Trophoblast cell (in vitro differentiated cells and primary cell): ENCODE results near the gene ASAP3.
"Not testable (repeated sequence)": the region's sequence is repeated elsewhere in the genome, so short reads cannot be mapped to it uniquely, and the experiment has no call there.

ENCODE experiments used
- DNase-seq, 2 donors: peaks; one replicate each; pipeline ENCODE4 v3.0.0-alpha.2; 2016
- H2AFZ ChIP-seq: 2 replicates; pipeline ENCODE4 v1.6.1; 2013; ENCODE audit warnings: low read length, moderate library complexity, mild to moderate bottlenecking; ENCODE audit not compliant: insufficient read depth, poor library complexity
- H2AK5ac ChIP-seq: 2 replicates; pipeline ENCODE4 v1.6.1; 2013; ENCODE audit warnings: mild to moderate bottlenecking, low read length
- H2BK120ac ChIP-seq: 2 replicates; pipeline ENCODE4 v1.6.1; 2013; ENCODE audit warnings: low read length, mild to moderate bottlenecking, moderate library complexity; ENCODE audit not compliant: insufficient read depth, poor library complexity
- H2BK12ac ChIP-seq: 2 replicates; pipeline ENCODE4 v1.6.1; 2013; ENCODE audit warnings: mild to moderate bottlenecking, low read length, moderate library complexity
- H2BK5ac ChIP-seq: 2 replicates; pipeline ENCODE4 v1.6.1; 2013; ENCODE audit warnings: low read length, low read depth, moderate library complexity, mild to moderate bottlenecking; ENCODE audit not compliant: poor library complexity
- H3K14ac ChIP-seq: 2 replicates; pipeline ENCODE4 v1.6.1; 2013; ENCODE audit warnings: mild to moderate bottlenecking, low read length
- H3K18ac ChIP-seq: 2 replicates; pipeline ENCODE4 v1.6.1; 2013; ENCODE audit warnings: mild to moderate bottlenecking, low read length
- H3K23ac ChIP-seq: 2 replicates; pipeline ENCODE4 v1.6.1; 2013; ENCODE audit warnings: low read length
- H3K27ac ChIP-seq: 2 replicates; pipeline ENCODE4 v1.5.1; 2013; ENCODE audit warnings: low read depth, mild to moderate bottlenecking, inconsistent platforms, low read length, moderate library complexity
- H3K27me3 ChIP-seq: 2 replicates; pipeline ENCODE4 v1.6.1; 2013; ENCODE audit warnings: inconsistent platforms, mild to moderate bottlenecking, low read length, moderate library complexity; ENCODE audit not compliant: insufficient read depth
- H3K36me3 ChIP-seq, 2 experiments: 1 replicate in 1 of 2; 2 replicates in 1 of 2; pipeline ENCODE4 v1.6.1; 2013; ENCODE audit warnings: low read length in 2 of 2, mild to moderate bottlenecking in 2 of 2, moderate library complexity in 1 of 2; ENCODE audit not compliant: insufficient read depth in 2 of 2, control insufficient read depth in 1 of 2
- H3K4ac ChIP-seq: 2 replicates; pipeline ENCODE4 v1.6.1; 2013; ENCODE audit warnings: low read depth, mild to moderate bottlenecking, low read length, moderate library complexity
- H3K4me1 ChIP-seq, 2 experiments: 1 replicate in 1 of 2; 2 replicates in 1 of 2; pipeline ENCODE4 v1.6.1; 2013; ENCODE audit warnings: low read length in 2 of 2, mild to moderate bottlenecking in 2 of 2, moderate library complexity in 1 of 2; ENCODE audit not compliant: insufficient read depth in 2 of 2, control insufficient read depth in 1 of 2
- H3K4me2 ChIP-seq: 2 replicates; pipeline ENCODE4 v1.6.1; 2013; ENCODE audit warnings: inconsistent platforms, mild to moderate bottlenecking, low read length, moderate library complexity
- H3K4me3 ChIP-seq: 2 replicates; pipeline ENCODE4 v1.5.1; 2013; ENCODE audit warnings: mild to moderate bottlenecking, low read depth, low read length, inconsistent platforms
- H3K79me1 ChIP-seq: one replicate; pipeline ENCODE4 v1.6.1; 2013; ENCODE audit warnings: low read length
- H3K79me2 ChIP-seq: 2 replicates; pipeline ENCODE4 v1.6.1; 2013; ENCODE audit warnings: low read length, mild to moderate bottlenecking; ENCODE audit not compliant: control insufficient read depth, insufficient read depth, poor library complexity
- H3K9ac ChIP-seq: 2 replicates; pipeline ENCODE4 v1.6.1; 2013; ENCODE audit warnings: mild to moderate bottlenecking, low read length
- H3K9me3 ChIP-seq: 2 replicates; pipeline ENCODE4 v1.6.1; 2013; ENCODE audit warnings: low read depth, mild to moderate bottlenecking, control low read depth, inconsistent platforms, low read length; ENCODE audit not compliant: insufficient read depth
- H4K12ac ChIP-seq: 2 replicates; pipeline ENCODE4 v1.6.1; 2013; ENCODE audit warnings: low read depth, mild to moderate bottlenecking, low read length, moderate library complexity
- H4K8ac ChIP-seq: 2 replicates; pipeline ENCODE4 v1.6.1; 2013; ENCODE audit warnings: low read depth, mild to moderate bottlenecking, low read length, moderate library complexity
- H4K91ac ChIP-seq: one replicate; pipeline ENCODE4 v1.6.1; 2013; ENCODE audit warnings: low read depth, mild to moderate bottlenecking, low read length, moderate library complexity
- WGBS: extraction: QIAGEN DNeasy Blood & Tissue Kit; methylation state at CpG from one replicate; pipeline ENCODE4 v1.1.7; 2013; ENCODE audit warnings: missing lambda C conversion rate; ENCODE audit not compliant: insufficient read length, insufficient coverage; ENCODE audit errors: extremely low coverage; 5-methylcytosine and 5-hydroxymethylcytosine counted together

The ASAP3 gene

GRCh38 chr1:23380236-23380635, 103.7 kb downstream of the ASAP3 start:
- not testable (repeated sequence) for H2BK12ac ChIP-seq, H2AFZ ChIP-seq

More at GRCh38 chr1:23380236-23380635, 103.7 kb downstream of the ASAP3 start:
- not testable (repeated sequence) for H3K79me2 ChIP-seq, H2BK5ac ChIP-seq, H2BK120ac ChIP-seq, H3K4ac ChIP-seq, H3K23ac ChIP-seq, H3K9me3 ChIP-seq, H3K9ac ChIP-seq, H3K79me1 ChIP-seq, H3K4me2 ChIP-seq, H2AK5ac ChIP-seq, H4K91ac ChIP-seq, H4K8ac ChIP-seq, H3K36me3 ChIP-seq, DNase-seq, H3K18ac ChIP-seq, H3K27me3 ChIP-seq, H3K4me3 ChIP-seq, H3K27ac ChIP-seq, H3K14ac ChIP-seq, H4K12ac ChIP-seq
- WGBS: no CpG with 5 or more reads among the region's 4 CpGs
- H3K4me1 ChIP-seq: peaks cover 10 to 13% of the 10 kb centered on the region in 2 experiments
